GM23248 (cell line): ENCODE measurements around the gene GARRE1.

Source experiments
- EZH2 ChIP-seq: fragments of 200-600 bp; sonication (generic); IDR thresholded peaks from 2 replicates; pipeline ENCODE4 v1.6.1; 2018; ENCODE audit warnings: antibody characterized with exemption, mild to moderate bottlenecking; ENCODE audit not compliant: insufficient read depth, poor library complexity, severe bottlenecking
- EZH2phosphoT487 ChIP-seq: fragments of 200-600 bp; sonication (generic); IDR thresholded peaks from 2 replicates; pipeline ENCODE4 v1.6.1; 2018; ENCODE audit warnings: antibody characterized with exemption, moderate library complexity, mild to moderate bottlenecking, low read depth; ENCODE audit not compliant: insufficient read depth

DNA sequence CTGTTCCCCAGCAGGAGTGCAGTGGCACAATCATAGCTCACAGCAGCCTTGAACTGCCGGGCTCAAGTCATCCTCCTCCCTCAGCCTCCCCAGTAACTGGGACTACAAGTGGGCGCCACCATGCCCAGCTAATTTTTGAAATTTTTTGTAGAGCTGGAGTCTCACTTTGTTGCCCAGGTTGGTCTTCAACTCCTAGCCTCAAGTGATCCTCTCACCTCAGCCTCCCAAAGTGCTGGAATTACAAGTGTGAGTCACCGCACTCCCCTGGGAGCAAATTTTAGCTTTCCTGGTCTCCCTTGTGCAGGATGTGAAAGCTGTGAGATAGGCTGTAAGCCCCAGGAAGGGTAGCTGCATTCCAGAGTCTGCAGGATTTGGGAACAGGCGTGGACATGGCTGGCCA, 5.4 kb upstream of the GARRE1 start:
- no peak for TF ChIP-seq EZH2
- TF ChIP-seq EZH2phosphoT487, result no peak
